HCT116 (cell line): ENCODE measurements around the gene TRMU. TPM values are rescaled to one million over a fixed set of nuclear protein-coding genes. Genes with fewer than 3 reads are reported as not detected.

Experiments
- ATAC-seq: fragments of 200-7000 bp; cut with Tn5 transposase; 2 replicates; pipeline ENCODE4 v1.9.1; 2020; ENCODE audit warnings: mild to moderate bottlenecking, moderate library complexity
- BruUV-seq: library from RNA; stranded (reverse); fragments of 400-500 nt; replicated peaks from 2 replicates; lab custom pipeline; 2021; lab: Mats Ljungman, UMichigan
- CTCF ChIA-PET: fragments of 300-600 bp; sonication (Branson Sonifier 250); formaldehyde crosslinking; loops from one replicate; lab custom pipeline; 2021; ENCODE audit warnings: antibody characterized with exemption; lab: Charles Lee
- POLR2A ChIA-PET: fragments of 300-600, 350-600 bp; sonication (Branson Sonifier 250); formaldehyde crosslinking; loops from one replicate; lab custom pipeline; 2021; ENCODE audit warnings: antibody characterized with exemption; lab: Charles Lee
- RAD21 ChIA-PET, 2 experiments: fragments of 300-600 bp; sonication (Branson Sonifier 250); formaldehyde crosslinking; loops; one replicate each; lab custom pipeline; 2023; ENCODE audit warnings: low total read pairs in 2 of 2; ENCODE audit not compliant: uncharacterized antibody in 2 of 2, unreplicated experiment in 2 of 2, low non-redundant PET in 1 of 2; lab: Charles Lee
- DNase-seq: peaks from one replicate; pipeline ENCODE4 v3.0.0-alpha.2; 2010; ENCODE audit warnings: low read depth, low spot score
- H2AFZ ChIP-seq: fragments of 200-600 bp; shearing (Covaris generic), sonication (generic); 2 replicates; pipeline ENCODE4 v1.6.1; 2017; ENCODE audit warnings: low read depth, mixed run types, mixed read lengths, antibody characterized with exemption, low read length; ENCODE audit not compliant: poor library complexity, severe bottlenecking
- H3K27ac ChIP-seq: 2 replicates; pipeline ENCODE4 v1.5.1; 2012; ENCODE audit warnings: low read depth, low read length
- H3K27me3 ChIP-seq: fragments of 200-600 bp; sonication (generic); 2 replicates; pipeline ENCODE4 v1.6.1; 2016; ENCODE audit warnings: mixed run types, low read length, mixed read lengths; ENCODE audit not compliant: insufficient read depth
- H3K36me3 ChIP-seq, 2 experiments: fragments of 200-500 bp in 1 of 2; fragments of 200-600 bp in 1 of 2; sonication (Bioruptor generic) in 1 of 2; sonication (generic) in 1 of 2; 2 replicates each; pipeline versions ENCODE4 v1.5.1 to v1.6.1; 2014 to 2016; ENCODE audit warnings: low read length in 2 of 2, inconsistent platforms in 1 of 2, mixed read lengths in 1 of 2, mixed run types in 1 of 2; ENCODE audit not compliant: insufficient read depth in 2 of 2, control insufficient read depth in 1 of 2
- H3K4me1 ChIP-seq, 2 experiments: fragments of 200-600 bp in 1 of 2; sonication (generic) in 1 of 2; 2 replicates each; pipeline versions ENCODE4 v1.5.1 to v1.6.1; 2012 to 2017; ENCODE audit warnings: low read length in 2 of 2, inconsistent platforms in 1 of 2, mild to moderate bottlenecking in 1 of 2, mixed read lengths in 1 of 2, mixed run types in 1 of 2, moderate library complexity in 1 of 2; ENCODE audit not compliant: insufficient read depth in 2 of 2, control insufficient read depth in 1 of 2
- H3K4me2 ChIP-seq: fragments of 200-600 bp; sonication (generic); 2 replicates; pipeline ENCODE4 v1.6.1; 2017; ENCODE audit warnings: mixed run types, low read length, mixed read lengths
- H3K4me3 ChIP-seq, 2 experiments: fragments of 200-600 bp in 1 of 2; sonication (generic) in 1 of 2; replicated peaks in 1 of 2; 2 replicates each; pipeline ENCODE4 v1.5.1; 2011 to 2016; ENCODE audit warnings: low read length in 2 of 2, control low read depth in 1 of 2, low read depth in 1 of 2, mild to moderate bottlenecking in 1 of 2, mixed read lengths in 1 of 2, mixed run types in 1 of 2
- H3K79me2 ChIP-seq: fragments of 200-600 bp; sonication (generic); 2 replicates; pipeline ENCODE4 v1.6.1; 2017; ENCODE audit warnings: mild to moderate bottlenecking, mixed run types, low read length, moderate library complexity, mixed read lengths; ENCODE audit not compliant: insufficient read depth
- H3K9ac ChIP-seq: fragments of 200-600 bp; sonication (generic); 2 replicates; pipeline ENCODE4 v1.6.1; 2016; ENCODE audit warnings: low read length, mixed read lengths
- H3K9me2 ChIP-seq: fragments of 200-600 bp; sonication (generic), shearing (Covaris generic); 2 replicates; pipeline ENCODE4 v1.6.1; 2017; ENCODE audit warnings: mixed run types, mild to moderate bottlenecking, moderate library complexity; ENCODE audit not compliant: insufficient read depth
- H3K9me3 ChIP-seq, 2 experiments: fragments of 200-500 bp in 1 of 2; fragments of 200-600 bp in 1 of 2; sonication (Bioruptor generic) in 1 of 2; sonication (generic) in 1 of 2; 2 replicates each; pipeline ENCODE4 v1.6.1; 2014 to 2017; ENCODE audit warnings: low read length in 2 of 2, mixed read lengths in 2 of 2, inconsistent platforms in 1 of 2, low read depth in 1 of 2, mild to moderate bottlenecking in 1 of 2, mixed run types in 1 of 2, moderate library complexity in 1 of 2; ENCODE audit not compliant: control insufficient read depth in 1 of 2, insufficient read depth in 1 of 2
- H4K20me1 ChIP-seq: fragments of 200-600 bp; sonication (generic), shearing (Covaris generic); 2 replicates; pipeline ENCODE4 v1.6.1; 2017; ENCODE audit warnings: mixed run types, mild to moderate bottlenecking, moderate library complexity; ENCODE audit not compliant: insufficient read depth
- CBX3 ChIP-seq: IDR thresholded peaks from 2 replicates; pipeline ENCODE4 v1.6.1; 2012; ENCODE audit warnings: low read depth
- CEBPB ChIP-seq: IDR thresholded peaks from 2 replicates; pipeline ENCODE4 v1.6.1; 2012; ENCODE audit warnings: low read depth
- CTCF ChIP-seq, 3 experiments: fragments of 200-600 bp in 1 of 3; sonication (generic) in 1 of 3; IDR thresholded peaks in 2 of 3; conservative IDR thresholded peaks in 1 of 3; 2 replicates each; pipeline ENCODE4 v1.5.1; 2012 to 2017; ENCODE audit warnings: low read depth in 2 of 3, low read length in 2 of 3, antibody characterized with exemption in 1 of 3, borderline replicate concordance in 1 of 3, control low read depth in 1 of 3, mild to moderate bottlenecking in 1 of 3, mixed read lengths in 1 of 3, mixed run types in 1 of 3, moderate library complexity in 1 of 3; ENCODE audit not compliant: insufficient read depth in 1 of 3
- EGR1 ChIP-seq: IDR thresholded peaks from 2 replicates; pipeline ENCODE4 v1.6.1; 2012; ENCODE audit warnings: low read depth
- ELF1 ChIP-seq: IDR thresholded peaks from 2 replicates; pipeline ENCODE4 v1.6.1; 2012; ENCODE audit warnings: low read depth, borderline replicate concordance
- EZH2 ChIP-seq: fragments of 200-600 bp; sonication (generic); IDR thresholded peaks from 2 replicates; pipeline ENCODE4 v1.6.1; 2017; ENCODE audit warnings: antibody characterized with exemption, mixed run types
- EZH2phosphoT487 ChIP-seq: fragments of 200-600 bp; IDR thresholded peaks from 2 replicates; pipeline ENCODE4 v1.6.1; 2018; ENCODE audit warnings: antibody characterized with exemption, borderline replicate concordance
- FOSL1 ChIP-seq: IDR thresholded peaks from 2 replicates; pipeline ENCODE4 v1.6.1; 2012; ENCODE audit warnings: low read depth
- JUND ChIP-seq: IDR thresholded peaks from 2 replicates; pipeline ENCODE4 v1.6.1; 2012
- MAX ChIP-seq: IDR thresholded peaks from 2 replicates; pipeline ENCODE4 v1.6.1; 2012
- SRF ChIP-seq: IDR thresholded peaks from 2 replicates; pipeline ENCODE4 v1.6.1; 2012; ENCODE audit warnings: low read depth
- ZBTB33 ChIP-seq: IDR thresholded peaks from 2 replicates; pipeline ENCODE4 v1.6.1; 2011; ENCODE audit warnings: mild to moderate bottlenecking, low read length, moderate library complexity; ENCODE audit not compliant: insufficient replicate concordance; ENCODE audit errors: extremely low read depth
- ZFX ChIP-seq: fragments of 450-650 bp; IDR thresholded peaks from 2 replicates; pipeline ENCODE4 v1.6.1; 2017
- ZNF274 ChIP-seq: fragments of 200-500 bp; sonication (Bioruptor generic); IDR thresholded peaks from 2 replicates; pipeline ENCODE4 v1.6.1; 2014; ENCODE audit warnings: mild to moderate bottlenecking, low read depth, low read length, inconsistent platforms
- intact Hi-C: fragments of 100-400 bp; cut with micrococcal nuclease; formaldehyde crosslinking; loops from 2 replicates; pipeline ENCODE4 v1.10.0; 2022
- total RNA-seq: library from RNA; stranded (reverse); gene quantifications from one replicate; pipeline ENCODE4 v1.2.1, GENCODE V29; 2021; ENCODE audit not compliant: unreplicated experiment
- TF ChIP-seq, protein P1 (sequence below): IDR thresholded peaks from 2 replicates; pipeline ENCODE4 v1.6.1; 2012; ENCODE audit warnings: low read depth

TRMU gene
- total RNA-seq, 1 experiment from 2014 or later = 65.4 TPM

DNA sequence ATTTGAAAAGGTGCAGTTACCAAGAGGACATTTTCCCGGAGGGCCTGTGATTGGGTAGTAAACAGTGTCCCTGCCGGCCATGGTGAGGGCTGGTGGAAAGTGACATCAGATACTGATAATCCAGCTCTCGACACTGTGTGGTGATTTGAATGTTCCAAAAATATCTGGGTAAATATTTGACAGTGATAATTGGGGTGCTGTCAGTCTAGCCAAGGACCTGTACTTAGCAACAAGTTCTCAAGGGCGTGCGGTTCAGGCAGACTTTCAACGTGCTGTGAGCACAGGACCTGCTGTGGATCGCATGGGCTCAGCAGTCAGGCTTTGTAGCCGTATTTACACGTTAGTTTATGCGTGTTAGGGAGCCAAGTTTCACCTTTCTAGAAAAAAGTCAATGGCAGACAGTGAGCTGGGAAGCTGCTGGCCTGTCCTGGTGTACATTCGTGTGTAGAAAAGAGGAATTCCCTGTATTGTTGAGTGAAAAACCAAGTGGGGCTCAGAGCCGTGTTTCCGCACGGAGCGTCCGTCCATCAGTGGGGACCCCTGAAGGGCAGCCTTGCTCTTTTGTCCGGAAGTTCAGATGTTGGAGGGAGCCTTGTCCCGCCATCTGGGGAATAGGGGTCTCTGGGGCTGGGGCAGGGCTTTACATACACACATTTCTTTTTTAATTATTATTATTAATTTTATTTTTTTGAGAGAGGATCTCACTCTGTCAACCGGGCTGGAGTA lies 11.3 kb downstream of the TRMU start:
- ChIA-PET RAD21 (no interaction called here), POLR2A (no interaction called here)
- Histone ChIP-seq H4K20me1 (no peaks in the 10 kb centered on the region; the same call in 1 of the 2 replicates), H3K79me2 (peaks cover 45% of the 10 kb centered on the region), H3K9ac (no peak overlapping the region), H3K4me3 (no peak overlapping the region), H3K4me2 (no peak overlapping the region), H3K36me3 (peaks cover 59 to 91% of the 10 kb centered on the region in 2 experiments), H3K9me3 (no peaks in the 10 kb centered on the region), H3K9me2 (no peaks in the 10 kb centered on the region)
- ATAC-seq (no peak), DNase-seq (no peak)
- BruUV-seq = no TSS peak
- TF ChIP-seq, protein P1, sequence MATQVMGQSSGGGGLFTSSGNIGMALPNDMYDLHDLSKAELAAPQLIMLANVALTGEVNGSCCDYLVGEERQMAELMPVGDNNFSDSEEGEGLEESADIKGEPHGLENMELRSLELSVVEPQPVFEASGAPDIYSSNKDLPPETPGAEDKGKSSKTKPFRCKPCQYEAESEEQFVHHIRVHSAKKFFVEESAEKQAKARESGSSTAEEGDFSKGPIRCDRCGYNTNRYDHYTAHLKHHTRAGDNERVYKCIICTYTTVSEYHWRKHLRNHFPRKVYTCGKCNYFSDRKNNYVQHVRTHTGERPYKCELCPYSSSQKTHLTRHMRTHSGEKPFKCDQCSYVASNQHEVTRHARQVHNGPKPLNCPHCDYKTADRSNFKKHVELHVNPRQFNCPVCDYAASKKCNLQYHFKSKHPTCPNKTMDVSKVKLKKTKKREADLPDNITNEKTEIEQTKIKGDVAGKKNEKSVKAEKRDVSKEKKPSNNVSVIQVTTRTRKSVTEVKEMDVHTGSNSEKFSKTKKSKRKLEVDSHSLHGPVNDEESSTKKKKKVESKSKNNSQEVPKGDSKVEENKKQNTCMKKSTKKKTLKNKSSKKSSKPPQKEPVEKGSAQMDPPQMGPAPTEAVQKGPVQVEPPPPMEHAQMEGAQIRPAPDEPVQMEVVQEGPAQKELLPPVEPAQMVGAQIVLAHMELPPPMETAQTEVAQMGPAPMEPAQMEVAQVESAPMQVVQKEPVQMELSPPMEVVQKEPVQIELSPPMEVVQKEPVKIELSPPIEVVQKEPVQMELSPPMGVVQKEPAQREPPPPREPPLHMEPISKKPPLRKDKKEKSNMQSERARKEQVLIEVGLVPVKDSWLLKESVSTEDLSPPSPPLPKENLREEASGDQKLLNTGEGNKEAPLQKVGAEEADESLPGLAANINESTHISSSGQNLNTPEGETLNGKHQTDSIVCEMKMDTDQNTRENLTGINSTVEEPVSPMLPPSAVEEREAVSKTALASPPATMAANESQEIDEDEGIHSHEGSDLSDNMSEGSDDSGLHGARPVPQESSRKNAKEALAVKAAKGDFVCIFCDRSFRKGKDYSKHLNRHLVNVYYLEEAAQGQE = no peak
- TF ChIP-seq CEBPB (no peak), SRF (no peak), ZNF274 (no peak), ZFX (no peak), EZH2 (no peak), CTCF (IDR thresholded peaks at IDR 0.05 in 2 of 3, conservative IDR thresholded peaks at IDR 0.05 in 1 of 3; ENCODE audit: borderline replicate concordance in 1 of 3, insufficient read depth in 1 of 3, low read depth in 2 of 3, low read length in 2 of 3) (no peak), CBX3 (no peak), ZBTB33 (no peak), FOSL1 (no peak), JUND (no peak), EGR1 (no peak), ELF1 (no peak), EZH2phosphoT487 (no peak), MAX (no peak)
- TF ChIP-seq, all 23 proteins: peak for 0
- H3K27ac ChIP-seq = no peak overlapping the region
- intact Hi-C loops = no loop called here
- no peaks in the 10 kb centered on the region for H3K27me3 ChIP-seq
- CTCF ChIA-PET = no interaction called here
- no peaks in the 10 kb centered on the region for H3K4me1 ChIP-seq
- no peak overlapping the region for H2AFZ ChIP-seq
